ENCODE results near the gene HOXA9.

Gene HOXA9

GRCh38 chr7:27165089-27165995 is at the start of gene HOXA9:
HOXA9 (minus strand) TSS chr7:27165537; CDS start chr7:27165457, 80 bp downstream.
- TF ChIP-seq CTCF (IDR thresholded peaks at IDR 0.05; ENCODE audit: low read depth, low read length, missing control alignments): no peak
- peak within 1 kb of the TSS; percentile 83 for H3K4me3 ChIP-seq (replicated peaks; ENCODE audit: low read depth, low read length)
- no peak for DNase-seq (ENCODE audit: extremely low read depth, low read depth)

- no peak for DNase-seq (ENCODE audit: extremely low read depth, low read depth)
- TF ChIP-seq CTCF (IDR thresholded peaks at IDR 0.05; ENCODE audit: low read depth, low read length, missing control alignments): no peak
- H3K4me3 ChIP-seq (replicated peaks; ENCODE audit: low read depth, low read length): no peak overlapping the region
Measured at GRCh38 chr7:27214239-27214950, 49.1 kb upstream of the HOXA9 start.

DNA sequence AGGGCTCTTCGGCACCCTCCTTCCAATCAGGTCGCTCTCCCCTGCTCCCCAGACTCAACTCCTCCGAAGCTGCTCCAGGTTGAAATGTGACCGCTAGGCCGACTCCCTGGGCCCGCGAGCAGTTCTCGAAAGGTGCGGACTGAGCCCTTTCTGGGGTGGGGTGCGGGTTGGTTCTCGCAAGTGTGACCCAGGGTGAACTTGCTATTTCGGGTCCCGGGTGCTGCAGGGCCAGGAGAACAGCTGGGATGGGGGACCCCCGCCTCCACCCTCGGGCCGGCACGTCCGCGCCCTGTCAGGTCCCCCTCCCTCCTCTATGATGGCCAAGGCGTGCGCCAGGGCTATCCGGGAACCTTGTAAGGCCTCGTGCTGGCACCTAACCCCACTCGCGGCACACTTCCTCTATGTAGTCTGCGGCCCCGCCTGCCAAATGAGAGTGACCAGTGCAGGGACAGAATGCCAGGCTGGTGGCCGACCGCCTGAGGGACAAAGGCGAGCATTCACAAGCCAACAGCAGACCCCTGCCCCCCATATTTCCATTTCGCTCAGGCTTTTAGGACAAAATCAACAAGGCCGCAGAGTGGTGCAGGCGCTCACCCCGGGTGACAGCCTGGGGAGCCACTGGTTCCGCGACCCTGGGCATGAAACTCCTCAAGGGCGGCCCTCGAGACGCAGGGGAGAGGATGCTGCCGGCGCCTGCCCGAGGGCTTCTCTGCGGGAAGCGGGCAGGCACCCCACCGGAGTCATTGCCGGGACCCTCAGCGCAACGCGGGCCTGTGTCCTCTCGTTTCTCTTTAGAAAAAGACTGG is 48.3 kb upstream of the HOXA9 start:
- no peak for DNase-seq (ENCODE audit: extremely low read depth, low read depth)
- TF ChIP-seq CTCF (IDR thresholded peaks at IDR 0.05; ENCODE audit: low read depth, low read length, missing control alignments): no peak
- no peak overlapping the region for H3K4me3 ChIP-seq (replicated peaks; ENCODE audit: low read depth, low read length)

DNA sequence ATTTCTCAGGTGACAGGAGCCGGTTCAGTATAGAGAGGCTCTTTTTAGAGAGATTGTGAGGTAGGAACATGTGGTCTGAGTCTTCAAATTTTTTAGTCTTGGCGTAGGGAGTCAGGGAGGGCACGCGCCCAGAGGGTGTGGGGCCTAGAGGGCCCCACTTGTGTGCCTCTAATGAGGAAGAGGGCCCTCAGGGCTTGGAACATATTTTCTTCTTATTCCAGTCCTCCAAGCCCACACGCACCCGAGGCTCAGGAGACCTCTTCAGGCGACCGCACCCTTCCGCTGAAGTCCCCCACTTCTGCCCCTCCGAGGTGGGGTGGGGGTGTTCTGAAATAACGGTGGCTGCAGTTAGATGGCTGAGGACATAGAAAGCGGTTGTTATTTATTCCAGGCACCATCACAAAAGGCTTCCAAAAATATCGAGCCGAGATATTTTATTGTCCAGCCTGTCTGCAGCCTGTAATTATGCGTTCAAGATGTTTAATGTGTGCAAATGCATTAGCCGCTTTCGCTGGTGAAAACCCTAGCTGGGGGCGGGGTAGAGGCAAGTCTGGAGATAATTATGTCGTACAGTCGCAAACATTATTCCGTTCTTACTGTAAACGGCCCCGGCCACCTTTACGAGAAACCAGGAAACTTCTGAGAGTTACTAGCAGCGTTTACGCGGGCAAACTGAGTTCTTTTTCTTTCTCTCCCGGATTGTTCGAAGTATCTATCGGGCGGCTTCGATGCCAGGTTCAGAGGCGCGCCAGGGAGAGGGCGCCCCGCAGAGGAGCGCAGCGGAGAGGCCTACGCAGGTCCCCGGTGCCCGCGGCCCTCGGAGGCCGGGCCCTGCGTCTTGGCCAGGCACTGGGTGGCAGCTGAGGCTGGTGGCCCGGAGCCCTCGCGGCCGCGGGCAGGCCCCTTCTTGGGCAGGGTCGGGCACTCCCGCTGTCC is 47.4 kb upstream of the HOXA9 start:
- no peak for DNase-seq (ENCODE audit: extremely low read depth, low read depth)
- H3K4me3 ChIP-seq (replicated peaks; ENCODE audit: low read depth, low read length): no peak overlapping the region
- no peak for TF ChIP-seq CTCF (IDR thresholded peaks at IDR 0.05; ENCODE audit: low read depth, low read length, missing control alignments)

DNA sequence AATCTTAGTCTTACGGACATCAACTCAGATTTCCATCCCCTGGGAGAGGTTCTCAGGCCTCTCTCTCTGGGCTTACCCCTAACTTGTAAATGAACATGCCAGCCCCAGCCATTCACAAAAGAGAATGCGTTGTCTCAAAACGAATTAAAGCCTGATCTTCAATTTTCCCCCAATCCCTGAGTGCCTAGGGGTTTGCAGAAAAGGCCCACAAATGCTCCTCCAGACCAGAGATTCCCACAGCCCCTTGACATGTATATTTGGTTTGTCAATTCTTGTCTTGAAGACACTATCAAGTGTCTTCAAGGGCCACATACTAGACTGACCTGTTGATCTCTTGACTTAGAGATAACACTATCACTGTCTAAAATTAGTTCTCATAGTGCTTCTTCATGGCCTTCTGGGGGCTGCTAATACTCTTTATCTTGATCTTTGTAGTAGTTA is 46.4 kb upstream of the HOXA9 start:
- TF ChIP-seq CTCF (IDR thresholded peaks at IDR 0.05; ENCODE audit: low read depth, low read length, missing control alignments): no peak
- H3K4me3 ChIP-seq (replicated peaks; ENCODE audit: low read depth, low read length): no peak overlapping the region
- no peak for DNase-seq (ENCODE audit: extremely low read depth, low read depth)

All from HFF-Myc (cell line).